K562 (cell line): ENCODE results near the gene PPP2R2B. TPM values are rescaled to one million over a fixed set of nuclear protein-coding genes. Genes with fewer than 3 reads are reported as not detected.
A peak's percentile ranks its signal among the peaks of the same experiment; 100 is the strongest.

Source experiments
- ATAC-seq: fragments of 200-7000 bp; cut with Tn5 transposase; 3 replicates; pipeline ENCODE4 v1.9.1; 2020; ENCODE audit warnings: moderate library complexity
- BruUV-seq: library from RNA; stranded (reverse); fragments of 400-500 nt; replicated peaks from 2 replicates; lab custom pipeline; 2021; lab: Mats Ljungman, UMichigan
- CTCF ChIA-PET: fragments of 300-600 bp; formaldehyde crosslinking; extraction: SDS; loops from one replicate; lab custom pipeline; 2021; ENCODE audit warnings: low intra/inter-chr PET ratio; lab: Yijun Ruan, JAX
- POLR2A ChIA-PET: fragments of 300-600, 350-650 bp; sonication (Branson Sonifier 250); formaldehyde crosslinking; extraction: SDS; loops from one replicate; lab custom pipeline; 2021; ENCODE audit warnings: antibody characterized with exemption, inconsistent platforms; lab: Yijun Ruan, JAX
- DNase-seq, 4 experiments: peaks; one replicate each; pipeline versions ENCODE4 v3.0.0 to v3.0.0-alpha.2; 2011 to 2018; ENCODE audit warnings: low spot score in 3 of 4, mixed read lengths in 3 of 4; ENCODE audit errors: extremely low read depth in 1 of 4
- FAIRE-seq: peaks from 2 replicates; lab custom pipeline; 2011; peaks lifted over from hg19 to GRCh38; lab: Jason Lieb, UNC
- H2AFZ ChIP-seq: 2 replicates; pipeline ENCODE4 v1.6.0; 2011; ENCODE audit warnings: low read depth, low read length, control low read depth, inconsistent platforms
- H3K27ac ChIP-seq: fragments of 200-600 bp; 3 replicates; pipeline ENCODE4 v1.8.0; 2011; ENCODE audit warnings: low read depth, mild to moderate bottlenecking, control low read depth, inconsistent platforms, low read length, moderate library complexity, mixed read lengths; ENCODE audit errors: extremely low read depth
- H3K27me3 ChIP-seq, 2 experiments: fragments of 300-600 bp in 1 of 2; 2 replicates in 1 of 2; 3 replicates in 1 of 2; pipeline versions ENCODE4 v1.6.0 to v1.8.0; 2011; ENCODE audit warnings: inconsistent platforms in 2 of 2, low read length in 2 of 2, mild to moderate bottlenecking in 1 of 2, mixed read lengths in 1 of 2, moderate library complexity in 1 of 2; ENCODE audit not compliant: control insufficient read depth in 2 of 2, insufficient read depth in 2 of 2
- H3K36me3 ChIP-seq: fragments of 300-600 bp; 3 replicates; pipeline ENCODE4 v1.8.0; 2011; ENCODE audit warnings: mild to moderate bottlenecking, low read length, inconsistent platforms; ENCODE audit not compliant: control insufficient read depth, insufficient read depth
- H3K4me1 ChIP-seq, 2 experiments: fragments of 200-600 bp in 1 of 2; replicated peaks in 1 of 2; 2 replicates in 1 of 2; 3 replicates in 1 of 2; pipeline versions ENCODE4 v1.5.1 to v1.8.0; 2011; ENCODE audit warnings: inconsistent platforms in 2 of 2, low read length in 2 of 2, mild to moderate bottlenecking in 1 of 2, mixed read lengths in 1 of 2, moderate library complexity in 1 of 2; ENCODE audit not compliant: control insufficient read depth in 2 of 2, insufficient read depth in 2 of 2
- H3K4me2 ChIP-seq: 2 replicates; pipeline ENCODE4 v1.6.1; 2011; ENCODE audit warnings: low read length, control low read depth, inconsistent platforms, mixed read lengths; ENCODE audit not compliant: insufficient read depth
- H3K4me3 ChIP-seq: fragments of 200-600 bp; sonication (generic), shearing (Covaris generic); 2 replicates; pipeline ENCODE4 v1.5.1; 2016; ENCODE audit warnings: control low read depth, inconsistent platforms
- H3K79me2 ChIP-seq: fragments of 200-600 bp; 3 replicates; pipeline ENCODE4 v1.8.0; 2011; ENCODE audit warnings: low read length, inconsistent platforms; ENCODE audit not compliant: control insufficient read depth, insufficient read depth
- H3K9ac ChIP-seq, 2 experiments: 2 replicates each; pipeline versions ENCODE4 v1.6.0 to v1.6.1; 2011; ENCODE audit warnings: low read depth in 2 of 2, low read length in 2 of 2, control low read depth in 1 of 2, inconsistent platforms in 1 of 2, mild to moderate bottlenecking in 1 of 2, mixed read lengths in 1 of 2; ENCODE audit not compliant: insufficient read depth in 1 of 2
- H3K9me1 ChIP-seq: one replicate; pipeline ENCODE4 v1.6.0; 2011; ENCODE audit warnings: inconsistent platforms, mild to moderate bottlenecking, low read length, moderate library complexity; ENCODE audit not compliant: control insufficient read depth, insufficient read depth
- H3K9me3 ChIP-seq: replicated peaks from 2 replicates; pipeline ENCODE4 v1.5.1; 2011; ENCODE audit warnings: low read depth, low read length, inconsistent platforms; ENCODE audit not compliant: control insufficient read depth, insufficient read depth
- H4K20me1 ChIP-seq: replicated peaks from 2 replicates; pipeline ENCODE4 v1.6.1; 2011; ENCODE audit warnings: low read length, inconsistent platforms, mixed read lengths; ENCODE audit not compliant: control insufficient read depth, insufficient read depth
- C11orf30 ChIP-seq: fragments of 450-650 bp; IDR thresholded peaks from 2 replicates; pipeline ENCODE4 v1.6.1; 2016; ENCODE audit warnings: low read depth, mild to moderate bottlenecking
- CHD1 ChIP-seq: fragments of 200-600 bp; sonication (generic); IDR thresholded peaks from one replicate; pipeline ENCODE4 v1.6.1; 2012; ENCODE audit warnings: mild to moderate bottlenecking, moderate library complexity, low read length, inconsistent platforms
- KDM5B ChIP-seq: fragments of 200-600 bp; sonication (generic); IDR thresholded peaks from 2 replicates; pipeline ENCODE4 v1.6.1; 2012; ENCODE audit warnings: low read depth, mild to moderate bottlenecking, moderate library complexity, low read length, control low read depth, inconsistent platforms; ENCODE audit not compliant: insufficient replicate concordance
- NFE2 ChIP-seq: IDR thresholded peaks from 2 replicates; pipeline ENCODE4 v1.6.1; 2014; ENCODE audit warnings: antibody characterized with exemption, low read depth
- WGBS: fragments of 100-300 bp; shearing (Covaris generic); methylation state at CpG from one replicate; pipeline ENCODE4 v1.1.6; 2016; ENCODE audit warnings: low coverage, mixed read lengths; ENCODE audit not compliant: insufficient coverage; ENCODE audit errors: missing lambda C conversion rate; 5-methylcytosine and 5-hydroxymethylcytosine counted together
- in situ Hi-C: fragments of 300-500 bp; cut with MboI; formaldehyde crosslinking; loops from 4 replicates; pipeline ENCODE4 v1.15.0; 2018; ENCODE audit warnings: inconsistent platforms, mixed read lengths
- intact Hi-C: fragments of 100-400 bp; cut with micrococcal nuclease; formaldehyde crosslinking; loops from 2 replicates; pipeline ENCODE4 v1.14.2; 2022
- polyA plus RNA-seq, 8 experiments: library from polyadenylated mRNA; depleted of rRNA in 4 of 8; stranded (reverse) in 5 of 8; unstranded in 3 of 8; fragments of >200 nt; fragmentation: Nextera tagmentation in 2 of 8; fragmentation: Illumina TruSeq in 1 of 8; extraction: Ambion mirVana in 2 of 8; extraction: Trizol in 1 of 8; gene quantifications; 2 replicates each; pipeline versions ENCODE4 v1.2.1 to v1.2.3, GENCODE V29; 2011 to 2014; ENCODE audit warnings: inconsistent platforms in 1 of 8, missing spikeins in 1 of 8
- total RNA-seq, 7 experiments: library from RNA; depleted of rRNA in 6 of 7; stranded (reverse); fragments of >200 nt in 6 of 7; fragmentation: Illumina TruSeq in 2 of 7; extraction: Trizol in 2 of 7; gene quantifications; 2 replicates each; pipeline versions ENCODE4 v1.2.1 to v1.2.3, GENCODE V29; 2011 to 2021; ENCODE audit warnings: low replicate concordance in 1 of 7

PPP2R2B gene
- total and polyA plus RNA-seq, 9 of the 15 experiments (the other 6 are each of a cell fraction or from before 2014, with no cell fraction given) = not detected

DNA sequence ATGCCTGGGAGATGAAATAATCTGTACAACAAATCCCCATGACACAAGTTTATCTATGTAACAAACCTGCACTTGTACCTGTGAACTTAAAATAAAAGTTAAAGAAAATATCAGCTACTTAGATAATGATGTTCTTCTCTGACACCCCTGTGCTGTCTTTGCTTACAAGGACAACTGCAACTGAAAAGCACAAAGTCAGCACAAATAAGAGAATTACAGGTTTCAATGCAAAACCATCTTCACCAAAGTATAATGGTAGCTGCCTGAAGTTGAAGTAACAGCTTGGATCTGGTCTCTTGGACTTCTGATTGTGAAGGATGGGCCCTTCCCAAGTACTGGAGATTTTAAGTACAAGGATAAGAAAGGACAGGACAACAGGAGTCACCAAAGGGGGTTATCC lies 45.6 kb upstream of the PPP2R2B start:
- no peaks in the 10 kb centered on the region for H3K27me3 ChIP-seq
- POLR2A ChIA-PET = no interaction called here
- no peaks in the 10 kb centered on the region for H3K36me3 ChIP-seq
- no peak for DNase-seq
- FAIRE-seq = no peak
- ATAC-seq = no peak
- H2AFZ ChIP-seq = no peak overlapping the region
- peaks cover 1% of the 10 kb centered on the region; the same call in 1 of the 2 replicates for H3K9me3 ChIP-seq
- H3K79me2 ChIP-seq = no peaks in the 10 kb centered on the region
- intact Hi-C loops = no loop called here
- no peaks in the 10 kb centered on the region for H3K9me1 ChIP-seq
- BruUV-seq = no TSS peak
- no peak overlapping the region for H3K27ac ChIP-seq
- H3K4me3 ChIP-seq = no peak overlapping the region
- no peaks in the 10 kb centered on the region for H4K20me1 ChIP-seq
- H3K4me1 ChIP-seq = no peaks in the 10 kb centered on the region
- H3K4me2 ChIP-seq = no peak overlapping the region
- TF ChIP-seq CHD1 = no peak
- peak; percentile 20; the same call in 1 of the 2 replicates for TF ChIP-seq C11orf30
- TF ChIP-seq, all 486 proteins: peak for 1
- CTCF ChIA-PET = no interaction called here
- H3K9ac ChIP-seq = no peak overlapping the region
- in situ Hi-C loops = no loop called here

DNA sequence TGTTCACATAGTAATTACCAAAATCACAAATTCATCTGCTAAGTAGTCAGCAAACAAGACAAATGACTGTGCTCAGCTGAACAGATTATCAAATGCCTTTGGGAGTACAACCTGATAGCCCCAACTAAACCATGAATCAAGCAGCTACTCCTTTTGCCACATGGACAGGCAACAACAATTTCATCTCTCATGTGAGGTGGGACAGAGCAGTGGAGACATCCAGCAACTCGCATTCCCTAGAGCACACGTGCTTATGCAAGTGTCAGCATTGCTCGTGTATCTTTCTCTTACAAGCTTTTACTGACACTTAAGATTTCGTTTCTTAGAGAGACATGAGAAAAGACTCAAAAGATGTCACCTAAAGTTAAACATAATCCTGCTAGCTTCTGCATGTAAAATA lies 42.7 kb upstream of the PPP2R2B start:
- no peak overlapping the region for H3K4me2 ChIP-seq
- no peak for ATAC-seq
- POLR2A ChIA-PET = no interaction called here
- CTCF ChIA-PET = no interaction called here
- no peak overlapping the region for H2AFZ ChIP-seq
- BruUV-seq = no TSS peak
- H3K4me1 ChIP-seq = no peaks in the 10 kb centered on the region
- in situ Hi-C loops (no loop called here), intact Hi-C loops (no loop called here)
- DNase-seq = no peak
- no peaks in the 10 kb centered on the region; the same call in 1 of the 2 replicates for H3K9me3 ChIP-seq
- no peak overlapping the region for H3K9ac ChIP-seq
- H3K79me2 ChIP-seq = no peaks in the 10 kb centered on the region
- no peaks in the 10 kb centered on the region for H3K9me1 ChIP-seq
- no peak overlapping the region for H3K27ac ChIP-seq
- no peak for TF ChIP-seq KDM5B
- TF ChIP-seq NFE2 = no peak
- H3K27me3 ChIP-seq = no peaks in the 10 kb centered on the region
- FAIRE-seq = no peak
- H3K4me3 ChIP-seq = no peak overlapping the region
- no peaks in the 10 kb centered on the region for H3K36me3 ChIP-seq
- 0% methylated on average over 4 of the region's 4 CpGs for WGBS
- H4K20me1 ChIP-seq = no peaks in the 10 kb centered on the region
